ENCODE data around the gene MBP. TPM values are rescaled to one million over a fixed set of nuclear protein-coding genes. Genes with fewer than 3 reads are reported as not detected.

The MBP gene
- total and polyA plus RNA-seq, 2 of the 13 experiments (the other 11 are each of a cell fraction or from before 2014, with no cell fraction given) = 5.0 to 8.5 TPM

DNA sequence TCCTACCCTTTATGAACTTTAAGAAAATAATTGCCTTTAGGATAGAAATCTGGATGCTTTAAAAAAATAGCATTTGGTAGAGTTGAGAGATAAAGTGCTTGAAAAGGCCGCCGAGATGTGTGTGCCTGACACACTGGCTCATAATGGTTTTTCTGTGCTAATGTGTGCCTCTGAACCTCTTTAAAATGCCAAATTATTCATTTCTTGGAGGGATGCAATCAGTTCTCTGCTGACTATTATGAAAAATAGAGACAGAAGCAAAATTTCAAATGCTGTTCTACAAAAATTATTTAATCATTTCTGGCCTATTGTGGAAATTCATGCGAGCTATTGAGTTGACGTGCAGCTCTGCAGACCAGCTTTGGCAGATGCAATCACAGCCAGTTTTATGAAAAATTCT lies 18.0 kb upstream of the MBP start:
- H3K27ac ChIP-seq (ENCODE audit: extremely low read length, insufficient read depth, low read length) = no peak overlapping the region
- FAIRE-seq = no peak
- no peaks in the 10 kb centered on the region for H4K20me1 ChIP-seq (ENCODE audit: insufficient read depth, low read length)
- ChIA-PET POLR2A (no interaction called here), CTCF (ENCODE audit: low intra/inter-chr PET ratio, low total read pairs) (no interaction called here)
- TF ChIP-seq ZNF232 (CRISPR knock-in tag; IDR thresholded peaks at IDR 0.05; ENCODE audit: borderline replicate concordance) (no peak), POGZ (CRISPR knock-in tag; IDR thresholded peaks at IDR 0.05) (no peak), ZBTB42 (CRISPR knock-in tag; IDR thresholded peaks at IDR 0.05) (no peak), ZNF720 (CRISPR knock-in tag; IDR thresholded peaks at IDR 0.05) (no peak), PITX1 (CRISPR knock-in tag; IDR thresholded peaks at IDR 0.05) (no peak), YEATS4 (CRISPR knock-in tag; IDR thresholded peaks at IDR 0.05; ENCODE audit: borderline replicate concordance) (no peak), ZFP36L1 (CRISPR knock-in tag; IDR thresholded peaks at IDR 0.05) (no peak), HOXA9 (CRISPR knock-in tag; IDR thresholded peaks at IDR 0.05; ENCODE audit: borderline replicate concordance) (no peak), CREM (IDR thresholded peaks at IDR 0.05) (no peak), CREM (CRISPR knock-in tag; IDR thresholded peaks at IDR 0.05) (no peak), NR1H2 (CRISPR knock-in tag; IDR thresholded peaks at IDR 0.05; ENCODE audit: borderline replicate concordance, low read depth) (no peak), KAT2B (IDR thresholded peaks at IDR 0.05; ENCODE audit: borderline replicate concordance, low read depth, low read length) (no peak), HOXA7 (CRISPR knock-in tag; IDR thresholded peaks at IDR 0.05) (no peak), MAFF (IDR thresholded peaks at IDR 0.05; ENCODE audit: low read depth, low read length) (no peak), FOXP1 (IDR thresholded peaks at IDR 0.05) (no peak), FOXP1 (CRISPR knock-in tag; IDR thresholded peaks at IDR 0.05) (no peak), ZNF788 (CRISPR knock-in tag; IDR thresholded peaks at IDR 0.05; ENCODE audit: borderline replicate concordance) (no peak)
- TF ChIP-seq, protein P1, sequence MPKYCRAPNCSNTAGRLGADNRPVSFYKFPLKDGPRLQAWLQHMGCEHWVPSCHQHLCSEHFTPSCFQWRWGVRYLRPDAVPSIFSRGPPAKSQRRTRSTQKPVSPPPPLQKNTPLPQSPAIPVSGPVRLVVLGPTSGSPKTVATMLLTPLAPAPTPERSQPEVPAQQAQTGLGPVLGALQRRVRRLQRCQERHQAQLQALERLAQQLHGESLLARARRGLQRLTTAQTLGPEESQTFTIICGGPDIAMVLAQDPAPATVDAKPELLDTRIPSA (CRISPR knock-in tag; IDR thresholded peaks at IDR 0.05; ENCODE audit: borderline replicate concordance) = no peak
- TF ChIP-seq, protein P2, sequence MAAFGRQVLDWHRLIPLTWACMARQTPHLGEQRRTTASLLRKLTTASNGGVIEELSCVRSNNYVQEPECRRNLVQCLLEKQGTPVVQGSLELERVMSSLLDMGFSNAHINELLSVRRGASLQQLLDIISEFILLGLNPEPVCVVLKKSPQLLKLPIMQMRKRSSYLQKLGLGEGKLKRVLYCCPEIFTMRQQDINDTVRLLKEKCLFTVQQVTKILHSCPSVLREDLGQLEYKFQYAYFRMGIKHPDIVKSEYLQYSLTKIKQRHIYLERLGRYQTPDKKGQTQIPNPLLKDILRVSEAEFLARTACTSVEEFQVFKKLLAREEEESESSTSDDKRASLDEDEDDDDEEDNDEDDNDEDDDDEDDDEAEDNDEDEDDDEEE (CRISPR knock-in tag; IDR thresholded peaks at IDR 0.05) = no peak
- TF ChIP-seq, protein P3, sequence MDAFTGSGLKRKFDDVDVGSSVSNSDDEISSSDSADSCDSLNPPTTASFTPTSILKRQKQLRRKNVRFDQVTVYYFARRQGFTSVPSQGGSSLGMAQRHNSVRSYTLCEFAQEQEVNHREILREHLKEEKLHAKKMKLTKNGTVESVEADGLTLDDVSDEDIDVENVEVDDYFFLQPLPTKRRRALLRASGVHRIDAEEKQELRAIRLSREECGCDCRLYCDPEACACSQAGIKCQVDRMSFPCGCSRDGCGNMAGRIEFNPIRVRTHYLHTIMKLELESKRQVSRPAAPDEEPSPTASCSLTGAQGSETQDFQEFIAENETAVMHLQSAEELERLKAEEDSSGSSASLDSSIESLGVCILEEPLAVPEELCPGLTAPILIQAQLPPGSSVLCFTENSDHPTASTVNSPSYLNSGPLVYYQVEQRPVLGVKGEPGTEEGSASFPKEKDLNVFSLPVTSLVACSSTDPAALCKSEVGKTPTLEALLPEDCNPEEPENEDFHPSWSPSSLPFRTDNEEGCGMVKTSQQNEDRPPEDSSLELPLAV (CRISPR knock-in tag; conservative IDR thresholded peaks at IDR 0.05; ENCODE audit: low read depth) = no peak
- TF ChIP-seq, protein P4, sequence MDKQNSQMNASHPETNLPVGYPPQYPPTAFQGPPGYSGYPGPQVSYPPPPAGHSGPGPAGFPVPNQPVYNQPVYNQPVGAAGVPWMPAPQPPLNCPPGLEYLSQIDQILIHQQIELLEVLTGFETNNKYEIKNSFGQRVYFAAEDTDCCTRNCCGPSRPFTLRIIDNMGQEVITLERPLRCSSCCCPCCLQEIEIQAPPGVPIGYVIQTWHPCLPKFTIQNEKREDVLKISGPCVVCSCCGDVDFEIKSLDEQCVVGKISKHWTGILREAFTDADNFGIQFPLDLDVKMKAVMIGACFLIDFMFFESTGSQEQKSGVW (CRISPR knock-in tag; IDR thresholded peaks at IDR 0.05; ENCODE audit: borderline replicate concordance) = no peak
- H3K4me3 ChIP-seq (replicated peaks in 1 of 3; ENCODE audit: insufficient read depth in 1 of 3, low read depth in 2 of 3, low read length in 3 of 3) = no peak overlapping the region
- no peaks in the 10 kb centered on the region for H3K79me2 ChIP-seq (ENCODE audit: insufficient read depth, low read length)
- 39% methylated on average over 4 of the region's 4 CpGs for WGBS (ENCODE audit: low lambda C conversion rate)
- no peaks in the 10 kb centered on the region for H3K4me1 ChIP-seq (ENCODE audit: insufficient read depth, low read length)
- DNase-seq (ENCODE audit: low spot score) = no peak
- in situ Hi-C loops (cut with HindIII; ENCODE audit: extremely low pct_ligation_motif_present, low pct_unique_long_range_greater_than_20kb) = no loop called here
- H3K27me3 ChIP-seq (ENCODE audit: control insufficient read depth in 1 of 2, insufficient read depth in 2 of 2, low read length in 2 of 2) = peaks cover 1 to 17% of the 10 kb centered on the region in 2 experiments; a peak in 2 of 5 replicates
- no TSS peak for BruUV-seq (replicated peaks)
- intact Hi-C loops (cut with micrococcal nuclease; ENCODE audit: unreplicated experiment) = no loop called here
- no peak overlapping the region for H3K9ac ChIP-seq (ENCODE audit: insufficient read depth, low read depth, low read length)
- no peak overlapping the region for H3K4me2 ChIP-seq (ENCODE audit: low read depth, low read length)
- no peak for ATAC-seq
- H2AFZ ChIP-seq (ENCODE audit: low read length) = no peak overlapping the region
- no peaks in the 10 kb centered on the region for H3K9me3 ChIP-seq (ENCODE audit: low read length)
- H3K36me3 ChIP-seq (replicated peaks in 1 of 2; ENCODE audit: control insufficient read depth in 1 of 2, insufficient read depth in 2 of 2, low read length in 2 of 2) = no peaks in the 10 kb centered on the region

Data from HepG2 (cell line).